HFF-Myc (cell line): ENCODE results near the gene SYNGR1.
"Not testable (repeated sequence)": the region's sequence is repeated elsewhere in the genome, so short reads cannot be mapped to it uniquely, and the experiment has no call there.

ENCODE experiments used
- DNase-seq: peaks from one replicate; pipeline ENCODE4 v3.0.0-alpha.2; 2011; ENCODE audit warnings: low read depth; ENCODE audit errors: extremely low read depth
- H3K4me3 ChIP-seq: replicated peaks from 2 replicates; pipeline ENCODE4 v1.5.1; 2011; ENCODE audit warnings: low read depth, mild to moderate bottlenecking, control low read depth, low read length
- CTCF ChIP-seq: IDR thresholded peaks from 2 replicates; pipeline ENCODE4 v1.5.1; 2012; ENCODE audit warnings: mild to moderate bottlenecking, low read depth, low read length, control low read depth; ENCODE audit errors: missing control alignments

The SYNGR1 gene

GRCh38 chr22:39327995-39328754, 21.6 kb upstream of the SYNGR1 start:
- no peak overlapping the region for H3K4me3 ChIP-seq
- no peak for TF ChIP-seq CTCF
- no peak for DNase-seq

- not testable (repeated sequence) for H3K4me3 ChIP-seq, DNase-seq
Observed at GRCh38 chr22:39330553-39330952, 19.2 kb upstream of the SYNGR1 start.

- no peak for DNase-seq
- H3K4me3 ChIP-seq = no peak overlapping the region
- no peak for TF ChIP-seq CTCF
Observed at GRCh38 chr22:39332441-39333064, 17.2 kb upstream of the SYNGR1 start.

GRCh38 chr22:39336411-39336810, 13.4 kb upstream of the SYNGR1 start:
- no peak for DNase-seq
- H3K4me3 ChIP-seq = no peak overlapping the region
- no peak for TF ChIP-seq CTCF

GRCh38 chr22:39339775-39340174, 10.0 kb upstream of the SYNGR1 start:
- not testable (repeated sequence) for DNase-seq, H3K4me3 ChIP-seq

- DNase-seq = no peak
- no peak overlapping the region for H3K4me3 ChIP-seq
- no peak for TF ChIP-seq CTCF
Observed at GRCh38 chr22:39341179-39341578, 8.6 kb upstream of the SYNGR1 start.

- DNase-seq = peak; percentile 41
- no peak overlapping the region for H3K4me3 ChIP-seq
- peak; percentile 92 for TF ChIP-seq CTCF
Observed at GRCh38 chr22:39343259-39344045, 6.3 kb upstream of the SYNGR1 start.
